Liver (tissue), 3 donors: ENCODE data around the gene ZGLP1.

Experiments used
- CTCF ChIP-seq: fragments of 150-350 bp; IDR thresholded peaks from 2 replicates; pipeline ENCODE4 v1.5.1; 2017; ENCODE audit warnings: improper control_type of control experiment, low read depth, low read length; ENCODE audit not compliant: missing input control
- FOXA1 ChIP-seq: IDR thresholded peaks from 2 replicates; pipeline ENCODE4 v1.6.1; 2016; ENCODE audit warnings: antibody characterized with exemption
- GABPA ChIP-seq, 2 donors: IDR thresholded peaks in 1 of 2; conservative IDR thresholded peaks in 1 of 2; 2 replicates each; pipeline ENCODE4 v1.6.1; 2016; ENCODE audit warnings: antibody characterized with exemption in 2 of 2, mild to moderate bottlenecking in 1 of 2, moderate library complexity in 1 of 2
- JUND ChIP-seq, 2 donors: IDR thresholded peaks; 2 replicates each; pipeline ENCODE4 v1.6.1; 2016; ENCODE audit warnings: antibody characterized with exemption in 2 of 2
- NR2F2 ChIP-seq: IDR thresholded peaks from 2 replicates; pipeline ENCODE4 v1.6.1; 2016; ENCODE audit warnings: antibody characterized with exemption
- RAD21 ChIP-seq, 2 donors: IDR thresholded peaks; 2 replicates each; pipeline ENCODE4 v1.6.1; 2016; ENCODE audit warnings: antibody characterized with exemption in 2 of 2, mild to moderate bottlenecking in 2 of 2
- SP1 ChIP-seq: IDR thresholded peaks from 2 replicates; pipeline ENCODE4 v1.6.1; 2018; ENCODE audit warnings: antibody characterized with exemption, mild to moderate bottlenecking
- YY1 ChIP-seq: IDR thresholded peaks from 2 replicates; pipeline ENCODE4 v1.6.1; 2016; ENCODE audit warnings: antibody characterized with exemption, mild to moderate bottlenecking
- ZBTB33 ChIP-seq: IDR thresholded peaks from 2 replicates; pipeline ENCODE4 v1.6.1; 2016; ENCODE audit warnings: antibody characterized with exemption
- TF ChIP-seq, protein P1 (sequence below): IDR thresholded peaks from 2 replicates; pipeline ENCODE4 v1.6.1; 2016; ENCODE audit warnings: antibody characterized with exemption
- TF ChIP-seq, protein P2 (sequence below): IDR thresholded peaks from 2 replicates; pipeline ENCODE4 v1.6.1; 2016; ENCODE audit warnings: antibody characterized with exemption
- donor health status: healthy.
- donor health status: healthy.

DNA sequence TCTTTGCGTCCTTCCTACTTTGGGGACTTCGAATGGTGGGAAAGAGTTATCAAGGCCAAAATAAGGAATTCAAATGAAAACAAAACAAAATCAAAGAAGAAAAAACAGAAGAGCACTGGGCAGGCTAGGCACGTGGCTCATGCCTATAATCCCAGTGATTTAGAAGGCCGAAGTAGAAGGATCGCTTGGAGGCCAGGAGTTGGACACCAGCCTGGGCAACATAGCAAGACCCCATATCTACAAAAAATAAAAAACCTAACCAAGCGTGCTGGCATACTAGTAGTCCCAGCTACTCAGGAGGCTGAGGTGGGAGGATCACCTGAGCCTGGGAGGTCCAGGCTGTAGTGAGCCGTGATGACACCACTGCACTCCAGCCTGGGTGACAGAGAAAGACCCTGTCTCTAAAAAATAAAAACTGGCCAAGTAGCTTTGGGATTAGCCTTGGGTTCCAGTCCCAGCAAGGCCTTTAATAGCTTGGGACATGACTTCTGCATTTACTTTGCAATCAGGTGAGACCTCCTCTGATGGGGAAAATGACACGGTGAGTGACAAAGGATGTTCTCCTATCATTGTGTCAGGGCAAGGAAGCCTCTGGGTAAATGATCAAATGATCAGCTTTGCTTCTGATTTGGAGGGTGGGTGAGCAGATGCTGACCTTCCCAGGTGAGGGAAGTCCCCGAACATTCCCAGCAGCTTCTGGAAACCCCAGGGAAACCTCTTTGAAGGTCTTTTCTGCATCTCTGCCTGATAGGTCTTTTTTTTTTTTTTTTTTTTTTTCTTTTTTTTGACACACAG is 31.6 kb downstream of the ZGLP1 start:
- TF ChIP-seq, protein P1, sequence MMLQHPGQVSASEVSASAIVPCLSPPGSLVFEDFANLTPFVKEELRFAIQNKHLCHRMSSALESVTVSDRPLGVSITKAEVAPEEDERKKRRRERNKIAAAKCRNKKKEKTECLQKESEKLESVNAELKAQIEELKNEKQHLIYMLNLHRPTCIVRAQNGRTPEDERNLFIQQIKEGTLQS: no peak
- no peak for TF ChIP-seq CTCF
- TF ChIP-seq, protein P2, sequence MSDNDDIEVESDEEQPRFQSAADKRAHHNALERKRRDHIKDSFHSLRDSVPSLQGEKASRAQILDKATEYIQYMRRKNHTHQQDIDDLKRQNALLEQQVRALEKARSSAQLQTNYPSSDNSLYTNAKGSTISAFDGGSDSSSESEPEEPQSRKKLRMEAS: no peak
- no peak for TF ChIP-seq JUND (IDR thresholded peaks at IDR 0.05)
- TF ChIP-seq YY1: no peak
- TF ChIP-seq GABPA (IDR thresholded peaks at IDR 0.05 in 1 of 2, conservative IDR thresholded peaks at IDR 0.05 in 1 of 2): no peak
- no peak for TF ChIP-seq FOXA1
- TF ChIP-seq RAD21 (IDR thresholded peaks at IDR 0.05): no peak
- no peak for TF ChIP-seq SP1
- TF ChIP-seq ZBTB33: no peak
- no peak for TF ChIP-seq NR2F2
